DOHH2 (cell line): ENCODE results near the gene SLITRK3.

Experiments used
- CTCF ChIP-seq: fragments of 200-600 bp; sonication (generic); IDR thresholded peaks from one replicate; pipeline ENCODE4 v1.5.1; 2014; ENCODE audit warnings: antibody characterized with exemption, mild to moderate bottlenecking, low read depth, low read length; ENCODE audit not compliant: poor library complexity, severe bottlenecking
- EZH2phosphoT487 ChIP-seq: fragments of 200-600 bp; sonication (generic); IDR thresholded peaks from 2 replicates; pipeline ENCODE4 v1.6.1; 2017; ENCODE audit warnings: borderline replicate concordance, mild to moderate bottlenecking, antibody characterized with exemption, low read length, moderate library complexity, mixed read lengths

GRCh38 chr3:165212580-165212979 is 16.4 kb upstream of the SLITRK3 start:
- TF ChIP-seq CTCF (no peak), EZH2phosphoT487 (no peak)
